Panc1 (cell line): ENCODE results near the gene ZFYVE27. TPM values are rescaled to one million over a fixed set of nuclear protein-coding genes. Genes with fewer than 3 reads are reported as not detected.

Experiments
- ATAC-seq: fragments of 200-7000 bp; cut with Tn5 transposase; 2 replicates; pipeline ENCODE4 v1.9.1; 2020; ENCODE audit warnings: mild to moderate bottlenecking, moderate library complexity
- BruUV-seq: library from RNA; stranded (reverse); fragments of 400-500 nt; replicated peaks from 2 replicates; lab custom pipeline; 2021; lab: Mats Ljungman, UMichigan
- CTCF ChIA-PET: fragments of 300-600 bp; sonication (Branson Sonifier 250); formaldehyde crosslinking; loops from one replicate; lab custom pipeline; 2022; ENCODE audit warnings: antibody characterized with exemption; lab: Charles Lee
- POLR2A ChIA-PET: fragments of 300-600 bp; sonication (Branson Sonifier 250); formaldehyde crosslinking; loops from one replicate; lab custom pipeline; 2022; ENCODE audit warnings: antibody characterized with exemption; lab: Charles Lee
- DNase-seq: peaks from one replicate; pipeline ENCODE4 v3.0.0-alpha.2; 2010; ENCODE audit warnings: low read depth, low spot score
- H3K27ac ChIP-seq: 2 replicates; pipeline ENCODE4 v1.5.1; 2011; ENCODE audit warnings: mild to moderate bottlenecking, low read length, inconsistent platforms
- H3K27me3 ChIP-seq: fragments of 200-500 bp; sonication (Bioruptor generic); 2 replicates; pipeline ENCODE4 v1.6.0; 2014; ENCODE audit warnings: low read length, inconsistent platforms; ENCODE audit not compliant: control insufficient read depth, insufficient read depth
- H3K36me3 ChIP-seq: fragments of 200-500 bp; sonication (Bioruptor generic); 2 replicates; pipeline ENCODE4 v1.5.1; 2014; ENCODE audit warnings: inconsistent platforms, mild to moderate bottlenecking, low read length, moderate library complexity; ENCODE audit not compliant: control insufficient read depth, insufficient read depth
- H3K4me1 ChIP-seq: 2 replicates; pipeline ENCODE4 v1.5.1; 2011; ENCODE audit warnings: inconsistent platforms, mild to moderate bottlenecking, low read length, moderate library complexity; ENCODE audit not compliant: control insufficient read depth, insufficient read depth
- H3K4me3 ChIP-seq, 2 experiments: 2 replicates each; pipeline ENCODE4 v1.5.1; 2011 to 2012; ENCODE audit warnings: low read depth in 2 of 2, low read length in 2 of 2, mild to moderate bottlenecking in 2 of 2, inconsistent platforms in 1 of 2, moderate library complexity in 1 of 2
- H3K9me3 ChIP-seq: fragments of 200-500 bp; sonication (Bioruptor generic); 2 replicates; pipeline ENCODE4 v1.5.1; 2014; ENCODE audit warnings: low read depth, mild to moderate bottlenecking, inconsistent platforms, low read length, moderate library complexity; ENCODE audit not compliant: control insufficient read depth, insufficient read depth
- POLR2AphosphoS5 ChIP-seq: IDR thresholded peaks from 2 replicates; pipeline ENCODE4 v1.6.1; 2012; ENCODE audit warnings: mild to moderate bottlenecking, low read depth, low read length, moderate library complexity
- SIN3A ChIP-seq: IDR thresholded peaks from 2 replicates; pipeline ENCODE4 v1.6.1; 2012; ENCODE audit warnings: low read depth, mild to moderate bottlenecking, low read length, moderate library complexity, borderline replicate concordance; ENCODE audit not compliant: insufficient read depth
- TCF7L2 ChIP-seq: IDR thresholded peaks from 2 replicates; pipeline ENCODE4 v1.6.1; 2011; ENCODE audit warnings: mild to moderate bottlenecking, low read depth, low read length, inconsistent platforms
- in situ Hi-C: cut with HindIII; loops from 2 replicates; pipeline ENCODE4 v1.10.0; 2016; ENCODE audit warnings: low sequenced_read_pairs, low pct_unique_long_range_greater_than_20kb
- intact Hi-C: fragments of 100-400 bp; cut with micrococcal nuclease; formaldehyde crosslinking; loops from one replicate; pipeline ENCODE4 v1.10.0; 2022; ENCODE audit not compliant: unreplicated experiment
- total RNA-seq: library from RNA; stranded (reverse); gene quantifications from one replicate; pipeline ENCODE4 v1.2.1, GENCODE V29; 2021; ENCODE audit not compliant: unreplicated experiment
- TF ChIP-seq, protein P1 (sequence below), 2 experiments: IDR thresholded peaks; 2 replicates each; pipeline ENCODE4 v1.6.1; 2011 to 2012; ENCODE audit warnings: low read depth in 2 of 2, control low read depth in 1 of 2, low read length in 1 of 2, mild to moderate bottlenecking in 1 of 2, moderate library complexity in 1 of 2; ENCODE audit not compliant: insufficient read depth in 1 of 2
- TF ChIP-seq, protein P2 (sequence below): fragments of 450-650 bp; IDR thresholded peaks from 2 replicates; pipeline ENCODE4 v1.5.1; 2017; ENCODE audit warnings: mild to moderate bottlenecking

ZFYVE27 gene
- total RNA-seq, 1 experiment from 2014 or later, result 37.9 TPM

DNA sequence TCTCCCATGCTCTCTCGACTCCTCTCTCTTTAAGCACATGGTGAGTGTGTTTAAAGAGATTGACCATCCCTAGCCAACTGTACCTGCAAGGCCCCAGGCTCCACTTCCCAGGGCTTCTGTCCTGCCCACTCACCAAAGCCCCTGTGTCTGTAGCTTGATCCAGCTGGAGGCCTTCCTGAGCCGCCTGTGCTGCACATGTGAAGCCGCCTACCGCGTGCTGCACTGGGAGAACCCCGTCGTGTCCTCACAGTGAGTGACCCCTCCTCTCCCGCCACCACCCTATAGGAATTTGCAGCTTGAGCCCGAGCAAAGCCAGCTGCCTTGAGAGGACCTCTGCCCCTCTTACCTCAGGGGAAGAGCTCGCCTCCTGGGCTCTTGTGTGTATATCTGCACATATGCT, 11.2 kb downstream of the ZFYVE27 start:
- POLR2A ChIA-PET, result no interaction called here
- BruUV-seq, result no TSS peak
- CTCF ChIA-PET, result no interaction called here

DNA sequence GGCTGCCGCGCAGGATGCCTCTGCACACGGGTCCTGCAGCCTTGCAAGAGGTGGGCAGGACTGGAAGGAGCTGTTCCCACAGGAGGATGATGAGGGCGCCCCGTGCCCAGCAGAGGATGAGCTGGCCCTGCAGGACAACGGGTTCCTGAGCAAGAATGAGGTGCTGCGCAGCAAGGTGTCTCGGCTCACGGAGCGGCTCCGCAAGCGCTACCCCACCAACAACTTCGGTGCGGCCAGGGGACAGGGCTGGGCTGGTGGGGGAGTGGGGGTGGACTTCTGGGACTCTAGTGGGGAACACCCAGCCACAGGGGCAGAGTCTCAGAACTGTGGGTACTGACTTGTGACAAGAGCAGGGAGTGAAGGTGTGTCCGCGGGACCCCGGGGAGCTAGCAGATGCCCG, 16.0 kb downstream of the ZFYVE27 start:
- DNase-seq, result no peak
- Histone ChIP-seq H3K27ac (no peak overlapping the region), H3K36me3 (peaks cover 21% of the 10 kb centered on the region), H3K4me1 (no peaks in the 10 kb centered on the region), H3K4me3 (no peak overlapping the region), H3K9me3 (no peaks in the 10 kb centered on the region), H3K27me3 (no peaks in the 10 kb centered on the region)
- BruUV-seq, result no TSS peak
- no peak for ATAC-seq
- intact Hi-C loops (no loop called here), in situ Hi-C loops (no loop called here)
- TF ChIP-seq POLR2AphosphoS5 (no peak), TCF7L2 (no peak), SIN3A (no peak)
- TF ChIP-seq, protein P1, sequence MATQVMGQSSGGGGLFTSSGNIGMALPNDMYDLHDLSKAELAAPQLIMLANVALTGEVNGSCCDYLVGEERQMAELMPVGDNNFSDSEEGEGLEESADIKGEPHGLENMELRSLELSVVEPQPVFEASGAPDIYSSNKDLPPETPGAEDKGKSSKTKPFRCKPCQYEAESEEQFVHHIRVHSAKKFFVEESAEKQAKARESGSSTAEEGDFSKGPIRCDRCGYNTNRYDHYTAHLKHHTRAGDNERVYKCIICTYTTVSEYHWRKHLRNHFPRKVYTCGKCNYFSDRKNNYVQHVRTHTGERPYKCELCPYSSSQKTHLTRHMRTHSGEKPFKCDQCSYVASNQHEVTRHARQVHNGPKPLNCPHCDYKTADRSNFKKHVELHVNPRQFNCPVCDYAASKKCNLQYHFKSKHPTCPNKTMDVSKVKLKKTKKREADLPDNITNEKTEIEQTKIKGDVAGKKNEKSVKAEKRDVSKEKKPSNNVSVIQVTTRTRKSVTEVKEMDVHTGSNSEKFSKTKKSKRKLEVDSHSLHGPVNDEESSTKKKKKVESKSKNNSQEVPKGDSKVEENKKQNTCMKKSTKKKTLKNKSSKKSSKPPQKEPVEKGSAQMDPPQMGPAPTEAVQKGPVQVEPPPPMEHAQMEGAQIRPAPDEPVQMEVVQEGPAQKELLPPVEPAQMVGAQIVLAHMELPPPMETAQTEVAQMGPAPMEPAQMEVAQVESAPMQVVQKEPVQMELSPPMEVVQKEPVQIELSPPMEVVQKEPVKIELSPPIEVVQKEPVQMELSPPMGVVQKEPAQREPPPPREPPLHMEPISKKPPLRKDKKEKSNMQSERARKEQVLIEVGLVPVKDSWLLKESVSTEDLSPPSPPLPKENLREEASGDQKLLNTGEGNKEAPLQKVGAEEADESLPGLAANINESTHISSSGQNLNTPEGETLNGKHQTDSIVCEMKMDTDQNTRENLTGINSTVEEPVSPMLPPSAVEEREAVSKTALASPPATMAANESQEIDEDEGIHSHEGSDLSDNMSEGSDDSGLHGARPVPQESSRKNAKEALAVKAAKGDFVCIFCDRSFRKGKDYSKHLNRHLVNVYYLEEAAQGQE (IDR thresholded peaks at IDR 0.05; ENCODE audit: insufficient read depth in 1 of 2, low read depth in 2 of 2, low read length in 1 of 2), result no peak
- TF ChIP-seq, protein P2, sequence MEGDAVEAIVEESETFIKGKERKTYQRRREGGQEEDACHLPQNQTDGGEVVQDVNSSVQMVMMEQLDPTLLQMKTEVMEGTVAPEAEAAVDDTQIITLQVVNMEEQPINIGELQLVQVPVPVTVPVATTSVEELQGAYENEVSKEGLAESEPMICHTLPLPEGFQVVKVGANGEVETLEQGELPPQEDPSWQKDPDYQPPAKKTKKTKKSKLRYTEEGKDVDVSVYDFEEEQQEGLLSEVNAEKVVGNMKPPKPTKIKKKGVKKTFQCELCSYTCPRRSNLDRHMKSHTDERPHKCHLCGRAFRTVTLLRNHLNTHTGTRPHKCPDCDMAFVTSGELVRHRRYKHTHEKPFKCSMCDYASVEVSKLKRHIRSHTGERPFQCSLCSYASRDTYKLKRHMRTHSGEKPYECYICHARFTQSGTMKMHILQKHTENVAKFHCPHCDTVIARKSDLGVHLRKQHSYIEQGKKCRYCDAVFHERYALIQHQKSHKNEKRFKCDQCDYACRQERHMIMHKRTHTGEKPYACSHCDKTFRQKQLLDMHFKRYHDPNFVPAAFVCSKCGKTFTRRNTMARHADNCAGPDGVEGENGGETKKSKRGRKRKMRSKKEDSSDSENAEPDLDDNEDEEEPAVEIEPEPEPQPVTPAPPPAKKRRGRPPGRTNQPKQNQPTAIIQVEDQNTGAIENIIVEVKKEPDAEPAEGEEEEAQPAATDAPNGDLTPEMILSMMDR, result no peak
- POLR2A ChIA-PET, result no interaction called here
- CTCF ChIA-PET, result interaction anchor here (0.6 kb wide), 1 partner anchor 25 kb away, joined by 6 read pairs; no protein-coding TSS in a partner anchor

More for the DNA sequence above, 11.2 kb downstream of the ZFYVE27 start:
- in situ Hi-C loops (no loop called here), intact Hi-C loops (no loop called here)
- H3K27ac ChIP-seq, result no peak overlapping the region
- ATAC-seq (no peak), DNase-seq (no peak)
- no peaks in the 10 kb centered on the region for H3K4me1 ChIP-seq
- H3K36me3 ChIP-seq, result peaks cover 32% of the 10 kb centered on the region
- TF ChIP-seq POLR2AphosphoS5, result no peak
- TF ChIP-seq, protein P1 (IDR thresholded peaks at IDR 0.05; ENCODE audit: insufficient read depth in 1 of 2, low read depth in 2 of 2, low read length in 1 of 2), result no peak
- no peak for TF ChIP-seq SIN3A
- TF ChIP-seq, protein P2, result no peak
- TF ChIP-seq TCF7L2, result no peak
- no peaks in the 10 kb centered on the region for H3K9me3 ChIP-seq
- no peaks in the 10 kb centered on the region for H3K27me3 ChIP-seq
- H3K4me3 ChIP-seq, result no peak overlapping the region
